ENCODE measurements around the gene EVA1C.
"Not testable (repeated sequence)": the region's sequence is repeated elsewhere in the genome, so short reads cannot be mapped to it uniquely, and the experiment has no call there.

Gene EVA1C

DNA sequence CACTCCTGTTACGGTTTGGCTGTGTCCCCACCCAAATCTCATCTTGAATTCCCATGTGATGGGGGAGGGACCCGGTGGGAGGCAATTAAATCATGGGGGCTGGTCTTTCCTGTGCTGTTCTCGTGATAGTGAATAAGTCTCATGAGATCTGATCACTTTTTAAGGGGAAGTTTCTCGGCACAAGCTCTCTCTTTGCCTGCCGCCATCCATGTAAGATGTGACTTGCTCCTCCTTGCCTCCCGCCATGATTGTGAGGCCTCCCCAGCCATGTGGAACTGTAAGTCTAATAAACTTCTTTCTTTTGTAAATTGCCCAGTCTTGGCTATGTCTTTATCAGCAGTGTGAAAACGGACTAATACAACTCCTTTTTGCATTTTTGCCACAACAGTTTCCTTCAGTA, 118.3 kb downstream of the EVA1C start:
- not testable (repeated sequence) for DNase-seq (ENCODE audit: low spot score)

GRCh38 chr21:32531561-32531960, 119.1 kb downstream of the EVA1C start:
- not testable (repeated sequence) for DNase-seq (ENCODE audit: low spot score)

DNA sequence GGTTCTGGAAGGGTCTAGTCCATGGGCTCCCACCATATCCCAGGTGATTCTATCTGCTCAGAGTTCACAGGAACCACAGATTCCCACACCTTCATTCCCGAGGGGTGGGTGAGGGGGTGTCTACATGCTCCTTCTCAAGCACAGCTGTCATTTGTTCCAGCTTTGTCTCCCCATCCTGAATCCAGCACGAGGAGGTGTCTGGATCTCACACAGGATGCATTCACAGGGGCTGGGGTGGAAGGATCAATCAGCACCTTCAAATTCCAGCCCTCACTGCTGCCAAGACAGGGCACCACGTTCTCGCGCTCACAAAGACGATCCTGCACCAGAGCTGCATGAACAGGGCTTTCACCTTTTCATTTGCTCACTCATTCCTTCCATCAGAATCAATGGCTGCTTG, 120.1 kb downstream of the EVA1C start:
- DNase-seq (ENCODE audit: low spot score), result no peak

GRCh38 chr21:32533053-32533452, 120.5 kb downstream of the EVA1C start:
- DNase-seq (ENCODE audit: low spot score), result no peak

GRCh38 chr21:32533611-32534010, 121.1 kb downstream of the EVA1C start:
- no peak for DNase-seq (ENCODE audit: low spot score)

- no peak for DNase-seq (ENCODE audit: low spot score)
Observed at GRCh38 chr21:32534113-32534512, 121.6 kb downstream of the EVA1C start.

DNA sequence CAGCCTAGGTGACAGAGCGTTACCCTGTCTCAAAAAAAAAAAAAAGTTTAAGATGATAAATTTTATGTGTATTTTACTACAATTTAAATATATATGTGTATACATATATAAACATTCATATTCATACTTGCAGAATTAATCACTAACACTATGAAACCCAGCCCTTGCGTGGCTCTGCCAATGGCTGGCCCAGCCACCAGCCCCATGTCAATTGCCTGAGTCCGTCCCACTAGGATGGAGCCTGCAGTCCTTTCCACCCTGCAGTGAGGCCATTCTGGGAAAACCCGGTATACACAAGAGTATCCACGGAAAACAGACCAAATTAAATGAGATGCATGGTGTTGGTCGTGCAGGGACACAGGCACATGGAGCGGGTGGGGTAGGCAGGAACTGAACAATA, 123.1 kb downstream of the EVA1C start:
- no peak for DNase-seq (ENCODE audit: low spot score)

- DNase-seq (ENCODE audit: low spot score), result no peak
Observed at GRCh38 chr21:32537569-32537881, 125.0 kb downstream of the EVA1C start.

- no peak for DNase-seq (ENCODE audit: low spot score)
Observed at GRCh38 chr21:32538147-32538792, 125.8 kb downstream of the EVA1C start.

DNA sequence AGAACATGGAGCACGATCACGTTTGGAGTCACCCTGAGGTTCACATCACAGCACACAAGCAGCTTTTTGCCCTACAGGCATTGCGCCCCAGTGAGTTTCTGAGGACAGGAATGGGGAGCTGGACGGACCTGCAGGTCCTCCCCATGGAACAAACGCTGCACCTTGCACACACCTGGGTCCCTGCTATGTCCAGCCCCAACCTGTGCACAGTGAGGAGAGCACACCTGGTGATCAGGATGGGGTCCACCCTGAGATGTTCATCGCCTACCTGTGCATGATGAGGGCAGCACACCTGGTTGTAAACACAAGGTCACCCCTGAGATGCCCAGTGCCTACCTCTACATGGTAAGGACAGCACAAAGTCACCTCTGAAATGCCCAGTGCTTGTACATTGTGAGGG, 126.9 kb downstream of the EVA1C start:
- DNase-seq (ENCODE audit: low spot score), result no peak

DNA sequence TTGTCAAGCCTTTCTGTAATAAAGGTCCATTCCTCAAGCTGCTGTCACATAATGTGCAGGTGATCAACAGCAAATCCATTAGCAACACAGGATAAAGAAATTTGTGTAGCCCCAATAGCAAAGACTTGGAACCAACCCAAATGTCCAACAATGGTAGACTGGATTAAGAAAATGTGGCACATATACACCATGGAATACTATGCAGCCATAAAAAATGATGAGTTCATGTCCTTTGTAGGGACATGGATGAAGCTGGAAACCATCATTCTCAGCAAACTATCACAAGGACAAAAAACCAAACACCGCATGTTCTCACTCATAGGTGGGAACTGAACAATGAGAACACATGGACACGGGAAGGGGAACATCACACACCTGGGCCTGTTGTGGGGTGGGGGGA, 130.6 kb downstream of the EVA1C start:
- DNase-seq (ENCODE audit: low spot score), result not testable (repeated sequence)

DNA sequence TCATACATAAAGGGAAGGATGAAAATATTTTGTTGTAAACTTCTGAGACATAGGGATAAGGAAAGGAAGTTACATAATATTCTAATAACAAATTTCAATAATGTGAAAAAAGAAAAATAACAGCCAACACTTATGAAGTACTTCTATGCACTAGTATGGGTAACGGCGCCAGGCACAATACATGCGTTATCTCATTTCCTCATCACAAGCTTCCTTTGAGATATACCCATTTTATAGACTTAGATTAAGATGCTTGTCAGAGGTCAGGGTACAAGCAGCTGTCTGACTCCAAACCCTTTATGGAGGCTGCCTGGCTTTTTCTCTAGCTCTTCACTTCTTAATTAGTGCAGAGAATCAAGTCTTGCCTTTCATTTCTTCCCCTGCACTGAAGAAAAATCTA, 131.5 kb downstream of the EVA1C start:
- DNase-seq (ENCODE audit: low spot score), result no peak

GRCh38 chr21:32544697-32545096, 132.2 kb downstream of the EVA1C start:
- DNase-seq (ENCODE audit: low spot score), result no peak

GRCh38 chr21:32545948-32546441, 133.5 kb downstream of the EVA1C start:
- no peak for DNase-seq (ENCODE audit: low spot score)

DNA sequence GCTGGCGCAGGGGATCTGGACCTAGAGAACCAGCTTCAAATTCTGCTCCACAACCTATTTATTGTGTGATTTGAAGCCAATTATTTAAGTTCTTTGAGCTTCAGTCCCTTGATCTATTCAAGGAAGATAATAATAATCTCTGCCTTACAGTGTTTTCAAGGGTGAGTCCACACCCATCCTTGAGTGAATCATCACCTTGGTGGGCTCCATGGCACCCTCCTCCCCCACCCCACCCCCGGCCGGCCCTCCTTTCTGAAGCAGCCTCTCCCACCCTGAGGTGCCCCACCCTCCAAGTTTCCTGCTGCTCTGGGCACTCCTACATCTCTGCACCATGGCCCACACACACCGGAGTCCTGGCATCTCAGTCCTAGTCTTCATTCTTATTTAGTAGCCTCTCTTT, 134.5 kb downstream of the EVA1C start:
- DNase-seq (ENCODE audit: low spot score), result no peak

GRCh38 chr21:32548978-32549377, 136.5 kb downstream of the EVA1C start:
- no peak for DNase-seq (ENCODE audit: low spot score)

GRCh38 chr21:32549440-32549839, 136.9 kb downstream of the EVA1C start:
- no peak for DNase-seq (ENCODE audit: low spot score)

GRCh38 chr21:32549886-32550285, 137.4 kb downstream of the EVA1C start:
- DNase-seq (ENCODE audit: low spot score), result no peak

DNA sequence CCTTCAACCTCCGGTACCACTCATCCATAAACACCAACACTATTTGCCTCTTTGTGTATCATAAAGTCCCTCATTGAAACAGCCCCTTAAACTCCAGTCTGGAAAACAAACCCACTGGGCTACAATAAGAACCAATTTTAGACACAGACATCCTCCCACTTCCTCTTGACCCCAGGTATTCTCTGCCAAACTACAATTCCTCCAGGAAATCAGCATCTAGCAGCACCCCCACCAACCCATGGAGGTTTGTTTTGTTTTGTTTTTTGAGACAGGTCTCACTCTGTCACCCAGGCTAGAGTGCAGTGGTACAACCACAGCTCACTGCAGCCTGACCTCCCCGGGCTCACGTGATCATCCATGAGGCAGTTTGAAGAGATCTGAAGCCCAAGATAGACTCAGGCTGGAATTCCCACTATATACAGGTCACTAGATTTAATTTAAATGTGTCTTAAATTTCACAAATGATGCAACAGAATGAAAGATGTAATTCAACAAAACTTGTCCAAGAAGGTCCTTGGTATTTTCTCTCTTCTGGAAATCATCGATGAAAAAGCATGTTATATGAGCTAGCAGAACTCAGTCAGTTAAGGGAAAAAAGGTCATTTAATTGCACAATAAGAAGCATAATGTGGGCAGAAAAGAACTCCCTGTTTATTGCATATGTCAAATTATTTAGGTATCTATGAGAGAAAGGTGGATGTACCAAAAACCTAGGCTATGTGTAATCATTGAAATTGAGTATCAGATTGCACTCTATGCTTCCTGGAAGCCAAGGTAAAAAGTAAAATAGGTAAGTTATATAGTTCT, 142.5 kb downstream of the EVA1C start:
- DNase-seq (ENCODE audit: low spot score), result no peak

DNA sequence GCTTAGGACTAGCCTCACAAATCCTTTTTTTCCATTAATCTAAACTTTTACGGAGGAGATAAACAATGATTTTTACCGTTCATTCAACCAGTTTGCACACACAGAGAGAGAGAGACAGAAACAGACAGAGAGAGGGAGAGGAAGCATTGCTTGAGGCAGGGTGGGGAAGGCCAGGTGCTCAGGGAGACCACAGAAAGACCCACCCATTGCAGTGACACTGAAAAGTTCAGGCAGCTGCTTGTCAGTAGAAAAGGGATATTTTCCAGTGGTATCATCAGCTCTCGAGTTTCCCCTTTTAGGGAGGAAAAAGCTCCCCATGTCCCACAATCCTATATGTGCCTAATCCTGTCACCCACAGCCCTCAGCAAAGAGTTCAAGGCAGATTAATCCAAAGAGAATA, 145.6 kb downstream of the EVA1C start:
- no peak for DNase-seq (ENCODE audit: low spot score)

DNA sequence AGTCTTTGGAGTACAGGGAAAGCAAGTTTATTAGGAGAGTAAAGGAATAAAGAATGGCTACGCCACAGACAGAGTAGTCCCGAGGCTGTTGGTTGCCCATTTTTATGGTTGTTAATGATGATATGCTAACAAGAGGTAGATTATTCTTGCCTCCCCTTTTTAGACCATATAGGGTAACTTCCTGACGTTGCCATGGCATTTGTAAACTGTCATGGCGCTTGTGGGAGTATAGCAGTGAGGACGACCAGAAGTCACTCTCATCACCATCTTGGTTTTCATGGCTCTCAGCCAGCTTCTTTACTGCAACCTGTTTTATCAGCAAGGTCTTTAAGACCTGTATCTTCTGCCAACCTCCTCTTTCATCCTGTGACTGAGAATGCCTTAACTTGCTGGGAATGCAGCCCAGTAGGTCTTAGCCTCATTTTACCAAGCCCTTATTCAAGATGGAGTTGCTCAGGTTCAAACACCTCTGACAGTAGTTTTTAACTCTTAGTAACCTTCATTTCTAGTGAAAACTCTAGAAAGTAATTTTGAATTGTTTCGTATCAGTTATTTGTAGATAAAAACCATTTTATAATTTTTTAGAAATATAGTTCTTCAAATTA, 146.6 kb downstream of the EVA1C start:
- no peak for DNase-seq (ENCODE audit: low spot score)

- DNase-seq (ENCODE audit: low spot score), result no peak
Observed at GRCh38 chr21:32560896-32561295, 148.4 kb downstream of the EVA1C start.

GRCh38 chr21:32561476-32561875, 149.0 kb downstream of the EVA1C start:
- not testable (repeated sequence) for DNase-seq (ENCODE audit: low spot score)
